MCF 10A (cell line): ENCODE results near the gene FASN. TPM values are rescaled to one million over a fixed set of nuclear protein-coding genes. Genes with fewer than 3 reads are reported as not detected.

Experiments
- BruUV-seq: library from RNA; stranded (reverse); fragments of 400-500 nt; replicated peaks from 2 replicates; lab custom pipeline; 2021; lab: Mats Ljungman, UMichigan
- CTCF ChIA-PET: fragments of 300-600 bp; sonication (Branson Sonifier 250); formaldehyde crosslinking; extraction: SDS; loops from one replicate; lab custom pipeline; 2021; ENCODE audit warnings: antibody characterized with exemption, inconsistent platforms; lab: Yijun Ruan, JAX
- POLR2A ChIA-PET: fragments of 300-600, 350-650 bp; sonication (Branson Sonifier 250); formaldehyde crosslinking; extraction: SDS; loops from one replicate; lab custom pipeline; 2020; ENCODE audit warnings: antibody characterized with exemption, inconsistent platforms; lab: Yijun Ruan, JAX
- DNase-seq: peaks from one replicate; pipeline ENCODE4 v3.0.0-alpha.2; 2018; ENCODE audit not compliant: unreplicated experiment
- H3K27ac Mint-ChIP-seq: one replicate; pipeline ENCODE4 v1.8.0; 2022; ENCODE audit warnings: mild to moderate bottlenecking, low read depth, mixed read lengths; ENCODE audit not compliant: unreplicated experiment
- H3K27me3 Mint-ChIP-seq: one replicate; pipeline ENCODE4 v1.8.0; 2022; ENCODE audit warnings: mixed read lengths; ENCODE audit not compliant: insufficient read depth, unreplicated experiment
- H3K36me3 Mint-ChIP-seq: one replicate; pipeline ENCODE4 v1.8.0; 2022; ENCODE audit warnings: mild to moderate bottlenecking, moderate library complexity, mixed read lengths; ENCODE audit not compliant: insufficient read depth, unreplicated experiment
- H3K4me1 Mint-ChIP-seq: one replicate; pipeline ENCODE4 v1.8.0; 2022; ENCODE audit warnings: mixed read lengths; ENCODE audit not compliant: insufficient read depth, unreplicated experiment
- H3K4me3 Mint-ChIP-seq: one replicate; pipeline ENCODE4 v1.8.0; 2022; ENCODE audit warnings: mild to moderate bottlenecking, moderate library complexity, mixed read lengths; ENCODE audit not compliant: unreplicated experiment
- H3K9me3 Mint-ChIP-seq: one replicate; pipeline ENCODE4 v1.8.0; 2022; ENCODE audit warnings: mixed read lengths; ENCODE audit not compliant: unreplicated experiment
- intact Hi-C: fragments of 100-400 bp; cut with micrococcal nuclease; formaldehyde crosslinking; loops from 2 replicates; pipeline ENCODE4 v1.14.1; 2022
- total RNA-seq: library from RNA; stranded (reverse); gene quantifications from 2 replicates; pipeline ENCODE4 v1.2.3, GENCODE V29; 2022
- TF ChIP-seq, protein P1 (sequence below): fragments of 200-600 bp; IDR thresholded peaks from one replicate; pipeline ENCODE4 v1.8.0; 2022; ENCODE audit warnings: antibody characterized with exemption, mild to moderate bottlenecking; ENCODE audit not compliant: unreplicated experiment

Gene FASN
- total RNA-seq, 1 experiment from 2014 or later, result 120 TPM

DNA sequence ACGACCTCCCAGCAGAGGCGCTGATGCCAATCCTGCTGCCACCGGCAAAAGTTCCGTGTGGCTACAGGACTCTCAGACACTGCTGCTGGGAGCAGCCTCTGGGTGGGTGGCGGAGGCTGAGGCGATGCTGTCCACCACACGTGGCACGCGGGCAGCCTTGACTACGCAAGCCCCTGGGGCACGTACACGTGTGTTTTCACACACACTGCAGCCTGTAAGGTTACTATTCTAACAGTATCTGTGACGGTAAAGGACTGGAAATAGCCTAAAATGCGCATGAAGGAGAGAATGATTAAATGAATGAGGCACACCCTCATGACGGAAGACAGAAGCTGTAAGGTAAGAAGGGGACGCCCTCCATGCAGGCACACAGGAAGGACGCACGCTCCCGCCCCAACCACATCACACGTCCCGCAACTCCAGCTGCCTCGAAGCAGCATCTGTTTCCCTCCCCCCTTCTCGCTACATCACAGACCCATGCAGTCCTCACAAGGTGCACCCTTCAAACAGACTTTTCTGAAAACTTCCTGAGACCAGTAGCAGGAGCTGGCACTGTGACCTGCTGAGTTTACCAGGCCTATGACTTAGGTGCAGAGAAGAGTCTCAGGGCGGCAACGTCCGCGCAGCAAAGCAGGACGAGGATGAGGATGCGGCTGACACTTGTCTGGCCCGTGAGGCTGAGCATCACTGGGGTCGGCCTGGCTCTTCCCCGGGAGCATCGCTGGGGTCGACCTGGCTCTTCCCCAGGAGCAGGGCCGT lies 28.7 kb upstream of the FASN start:
- DNase-seq, result no peak
- POLR2A ChIA-PET, result no interaction called here
- Mint-ChIP-seq H3K4me1 (no peaks in the 10 kb centered on the region), H3K4me3 (no peak overlapping the region), H3K9me3 (no peaks in the 10 kb centered on the region), H3K36me3 (peaks cover 34% of the 10 kb centered on the region), H3K27me3 (no peaks in the 10 kb centered on the region), H3K27ac (no peak overlapping the region)
- CTCF ChIA-PET, result interaction anchor here (1.2 kb wide), 1 partner anchor 20 kb away, joined by 3 read pairs; no protein-coding TSS in a partner anchor
- BruUV-seq, result no TSS peak
- intact Hi-C loops, result no loop called here
- TF ChIP-seq, protein P1, sequence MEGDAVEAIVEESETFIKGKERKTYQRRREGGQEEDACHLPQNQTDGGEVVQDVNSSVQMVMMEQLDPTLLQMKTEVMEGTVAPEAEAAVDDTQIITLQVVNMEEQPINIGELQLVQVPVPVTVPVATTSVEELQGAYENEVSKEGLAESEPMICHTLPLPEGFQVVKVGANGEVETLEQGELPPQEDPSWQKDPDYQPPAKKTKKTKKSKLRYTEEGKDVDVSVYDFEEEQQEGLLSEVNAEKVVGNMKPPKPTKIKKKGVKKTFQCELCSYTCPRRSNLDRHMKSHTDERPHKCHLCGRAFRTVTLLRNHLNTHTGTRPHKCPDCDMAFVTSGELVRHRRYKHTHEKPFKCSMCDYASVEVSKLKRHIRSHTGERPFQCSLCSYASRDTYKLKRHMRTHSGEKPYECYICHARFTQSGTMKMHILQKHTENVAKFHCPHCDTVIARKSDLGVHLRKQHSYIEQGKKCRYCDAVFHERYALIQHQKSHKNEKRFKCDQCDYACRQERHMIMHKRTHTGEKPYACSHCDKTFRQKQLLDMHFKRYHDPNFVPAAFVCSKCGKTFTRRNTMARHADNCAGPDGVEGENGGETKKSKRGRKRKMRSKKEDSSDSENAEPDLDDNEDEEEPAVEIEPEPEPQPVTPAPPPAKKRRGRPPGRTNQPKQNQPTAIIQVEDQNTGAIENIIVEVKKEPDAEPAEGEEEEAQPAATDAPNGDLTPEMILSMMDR, result no peak

GRCh38 chr17:82124101-82124500 lies 26.1 kb upstream of the FASN start:
- BruUV-seq, result no TSS peak
- POLR2A ChIA-PET, result interaction anchor here (0.6 to 0.7 kb wide), 2 partner anchors 9 to 557 kb away, joined by 3 to 4 read pairs; no protein-coding TSS in a partner anchor
- CTCF ChIA-PET, result interaction anchor here (0.6 to 1.3 kb wide), 2 partner anchors 18 to 154 kb away, joined by 3 read pairs; no protein-coding TSS in a partner anchor

GRCh38 chr17:82121660-82122629 lies 23.9 kb upstream of the FASN start:
- intact Hi-C loops, result no loop called here
- no peak for DNase-seq
- TF ChIP-seq, protein P1, result no peak
- Mint-ChIP-seq H3K27me3 (no peaks in the 10 kb centered on the region), H3K27ac (no peak overlapping the region), H3K4me1 (no peaks in the 10 kb centered on the region), H3K36me3 (peaks cover 32% of the 10 kb centered on the region), H3K9me3 (no peaks in the 10 kb centered on the region), H3K4me3 (no peak overlapping the region)
- BruUV-seq, result no TSS peak
- ChIA-PET POLR2A (interaction anchor here (1.2 kb wide), 1 partner anchor 12 kb away, joined by 4 read pairs; no protein-coding TSS in a partner anchor), CTCF (interaction anchor here (0.6 to 1.3 kb wide), 3 partner anchors 9 to 42 kb away, joined by 3 to 4 read pairs (median 4); no protein-coding TSS in a partner anchor)

More at GRCh38 chr17:82124101-82124500, 26.1 kb upstream of the FASN start:
- DNase-seq, result no peak
- H3K27me3 Mint-ChIP-seq, result no peaks in the 10 kb centered on the region
- TF ChIP-seq, protein P1, result no peak
- no peaks in the 10 kb centered on the region for H3K4me1 Mint-ChIP-seq
- no peak overlapping the region for H3K27ac Mint-ChIP-seq
- peaks cover 38% of the 10 kb centered on the region for H3K36me3 Mint-ChIP-seq
- no peaks in the 10 kb centered on the region for H3K9me3 Mint-ChIP-seq
- no peak overlapping the region for H3K4me3 Mint-ChIP-seq
- intact Hi-C loops, result no loop called here
